Fibroblast of skin of right quadriceps (primary cell): ENCODE data around the gene PIP.
"Not testable (repeated sequence)": the region's sequence is repeated elsewhere in the genome, so short reads cannot be mapped to it uniquely, and the experiment has no call there.

Experiments used
- DNase-seq: peaks from one replicate; pipeline ENCODE4 v3.0.0-alpha.2; 2013

PIP gene

DNA sequence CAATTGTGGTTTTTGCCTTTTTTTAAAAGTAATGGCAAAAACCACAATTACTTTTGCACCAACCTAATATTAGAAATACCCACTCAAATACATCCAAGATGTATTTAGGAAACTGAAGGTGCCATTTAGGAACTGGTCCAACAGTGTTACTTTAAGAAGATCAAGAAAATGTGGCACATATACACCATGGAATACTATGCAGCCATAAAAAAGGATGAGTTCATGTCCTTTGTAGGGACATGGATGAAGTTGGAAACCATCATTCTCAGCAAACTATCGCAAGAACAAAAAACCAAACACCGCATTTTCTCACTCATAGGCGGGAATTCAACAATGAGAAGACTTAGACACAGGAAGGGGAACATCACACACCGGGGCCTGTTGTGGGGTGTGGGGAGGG lies 48.9 kb downstream of the PIP start:
- not testable (repeated sequence) for DNase-seq

DNA sequence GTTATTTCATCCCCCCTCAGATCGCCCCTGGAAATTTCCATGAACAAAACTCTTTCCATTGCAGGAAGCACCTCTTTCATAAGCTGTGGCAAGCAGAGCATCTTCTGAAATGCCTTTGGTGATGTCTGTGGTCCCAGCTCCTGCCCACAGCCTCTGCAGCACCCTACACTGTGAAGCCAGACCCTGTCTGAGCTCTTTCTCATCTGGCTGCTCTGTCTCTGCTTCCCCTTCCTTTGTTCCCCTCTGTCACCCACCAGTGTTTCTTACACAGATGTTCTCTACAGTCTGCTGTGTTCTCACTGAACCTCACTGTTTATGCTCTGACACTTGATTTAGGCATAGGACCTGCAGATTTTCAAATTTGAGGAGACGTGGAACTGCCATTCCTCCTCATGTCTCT lies 49.5 kb downstream of the PIP start:
- DNase-seq, result no peak

GRCh38 chr7:143183024-143183423 lies 51.1 kb downstream of the PIP start, which contains the start of gene TAS2R39:
Gene TAS2R39, plus strand, starts transcription at chr7:143183419. Its CDS starts 0 bp downstream, at chr7:143183419.
- DNase-seq, result no peak

DNA sequence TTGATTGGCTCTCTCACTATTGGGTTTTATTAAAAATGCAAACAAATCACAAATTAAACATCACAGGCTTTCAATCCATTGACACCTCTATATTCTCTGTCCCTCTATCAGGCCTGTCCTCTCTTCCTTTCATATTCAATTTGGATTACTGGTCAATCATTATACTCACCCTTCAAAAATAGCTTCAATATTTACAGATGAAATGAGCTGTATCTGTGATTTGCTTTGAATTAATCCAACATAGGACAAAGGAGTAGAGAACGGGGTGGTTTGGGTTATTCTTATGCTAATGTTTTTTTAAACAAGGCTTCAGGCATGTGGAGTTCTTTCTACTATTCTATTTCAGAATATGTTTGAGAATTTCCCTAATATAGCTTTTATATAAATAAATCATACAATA lies 53.7 kb downstream of the PIP start:
- DNase-seq, result no peak

GRCh38 chr7:143188994-143189393 lies 57.1 kb downstream of the PIP start:
- no peak for DNase-seq
